Activated CD8-positive, alpha-beta T cell treated with anti-CD3 and anti-CD28 coated beads for 36 hours (primary cell): ENCODE data around the gene LCOR. TPM values are rescaled to one million over a fixed set of nuclear protein-coding genes. Genes with fewer than 3 reads are reported as not detected.

ENCODE experiments used
- ATAC-seq: fragments of 200-7000 bp; cut with Tn5 transposase; one replicate; pipeline ENCODE4 v1.10.0; 2021; ENCODE audit warnings: mild to moderate bottlenecking, moderate library complexity
- CTCF ChIA-PET: fragments of 350-600 bp; sonication (Branson Sonifier 250); formaldehyde crosslinking; loops from one replicate; lab custom pipeline; 2021; ENCODE audit warnings: antibody characterized with exemption; lab: Charles Lee
- POLR2A ChIA-PET: fragments of 350-600 bp; sonication (Branson Sonifier 250); formaldehyde crosslinking; loops from one replicate; lab custom pipeline; 2021; ENCODE audit warnings: antibody characterized with exemption; lab: Charles Lee
- DNase-seq: peaks from one replicate; pipeline ENCODE4 v3.0.0-alpha.2; 2020
- H3K27ac Mint-ChIP-seq: one replicate; pipeline ENCODE4 v1.8.0; 2021; ENCODE audit warnings: mild to moderate bottlenecking, mixed read lengths
- H3K27me3 Mint-ChIP-seq: one replicate; pipeline ENCODE4 v1.8.0; 2021; ENCODE audit warnings: mixed read lengths
- H3K36me3 Mint-ChIP-seq: one replicate; pipeline ENCODE4 v1.8.0; 2021; ENCODE audit warnings: low read depth, mixed read lengths
- H3K4me1 Mint-ChIP-seq: one replicate; pipeline ENCODE4 v1.8.0; 2021; ENCODE audit warnings: low read depth, mixed read lengths
- H3K4me3 Mint-ChIP-seq: one replicate; pipeline ENCODE4 v1.8.0; 2021; ENCODE audit warnings: mild to moderate bottlenecking, moderate library complexity, mixed read lengths
- H3K9me3 Mint-ChIP-seq: one replicate; pipeline ENCODE4 v1.8.0; 2021; ENCODE audit warnings: mixed read lengths
- CTCF ChIP-seq: fragments of 200-600 bp; IDR thresholded peaks from one replicate; pipeline ENCODE4 v1.8.0; 2022; ENCODE audit warnings: antibody characterized with exemption, mild to moderate bottlenecking
- intact Hi-C: fragments of 100-400 bp; cut with micrococcal nuclease; formaldehyde crosslinking; loops from one replicate; pipeline ENCODE4 v1.10.0; 2022
- total RNA-seq, 2 experiments: library from RNA; stranded (reverse); gene quantifications; one replicate each; pipeline ENCODE4 v1.2.3, GENCODE V29; 2021

LCOR gene
- total RNA-seq, result 10 to 100 TPM; 20.6 to 24.3 TPM

DNA sequence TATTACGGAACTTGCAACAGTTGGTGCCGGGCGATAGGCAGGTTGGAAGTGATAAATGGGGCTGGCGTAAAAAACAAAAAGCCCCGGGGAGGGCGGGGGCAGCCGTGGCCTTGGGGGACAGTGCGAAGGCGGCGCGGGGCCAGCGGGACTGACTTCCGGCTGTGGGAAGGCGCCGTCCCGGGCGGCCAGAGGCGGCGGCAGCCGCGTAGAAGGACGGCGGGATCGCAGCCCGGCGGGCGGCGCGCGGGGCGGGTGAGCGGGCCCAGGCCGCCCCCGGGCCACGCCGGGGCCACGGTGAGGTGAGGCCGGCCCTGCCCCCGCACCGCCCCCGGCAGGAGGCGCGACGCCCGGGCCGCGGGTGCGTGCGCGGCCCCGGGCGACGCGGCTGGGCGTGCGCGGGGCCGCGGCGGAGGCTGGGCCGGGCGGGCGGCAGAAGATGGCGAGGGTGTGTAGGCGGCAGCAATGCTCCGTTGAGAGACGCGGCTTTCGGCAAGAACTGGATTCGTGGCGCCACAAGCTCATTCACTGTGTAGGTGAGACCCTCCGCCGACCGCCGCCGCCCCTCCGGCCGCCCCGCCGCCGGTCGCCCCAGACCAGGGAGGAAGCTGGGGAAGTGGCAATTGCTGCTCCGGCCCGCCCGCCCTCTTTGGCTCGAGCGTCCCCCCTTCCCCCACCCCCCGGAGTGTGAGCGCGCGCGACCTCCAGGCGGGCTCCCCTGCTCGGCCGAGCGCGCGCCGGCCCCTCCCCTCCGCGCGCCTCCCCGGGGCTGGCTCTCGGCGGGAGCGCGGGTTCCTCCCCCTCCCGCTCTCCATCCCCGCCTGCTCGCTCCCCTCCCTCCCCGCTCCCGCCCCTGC lies at the start of gene LCOR:
Gene LCOR (plus strand): TSS at position 432 of the 854 bp plus-strand sequence. CDS start 116,760 bp downstream, outside the sequence.
- peak within 1 kb of the TSS; percentile 97 for H3K27ac Mint-ChIP-seq
- ChIA-PET POLR2A (interaction anchor here (1.6 kb wide), 1 partner anchor 10 kb away, joined by 5 read pairs; no protein-coding TSS in a partner anchor), CTCF (interaction anchor here (0.6 to 1.4 kb wide), 3 partner anchors 191 to 193 kb away, joined by 3 to 4 read pairs (median 4); no protein-coding TSS in a partner anchor)
- no peaks in the 10 kb centered on the region for H3K27me3 Mint-ChIP-seq
- peaks cover 49% of the 10 kb centered on the region for H3K4me1 Mint-ChIP-seq
- peaks cover 13% of the 10 kb centered on the region for H3K36me3 Mint-ChIP-seq
- H3K4me3 Mint-ChIP-seq, result peak within 1 kb of the TSS; percentile 97
- peak; percentile 74 for ATAC-seq
- TF ChIP-seq CTCF, result no peak
- intact Hi-C loops, result loop anchor here (2.0 to 10.0 kb wide), 4 partner anchors 65 to 203 kb away; no protein-coding TSS in a partner anchor
- H3K9me3 Mint-ChIP-seq, result no peaks in the 10 kb centered on the region
- peak; percentile 91 for DNase-seq

DNA sequence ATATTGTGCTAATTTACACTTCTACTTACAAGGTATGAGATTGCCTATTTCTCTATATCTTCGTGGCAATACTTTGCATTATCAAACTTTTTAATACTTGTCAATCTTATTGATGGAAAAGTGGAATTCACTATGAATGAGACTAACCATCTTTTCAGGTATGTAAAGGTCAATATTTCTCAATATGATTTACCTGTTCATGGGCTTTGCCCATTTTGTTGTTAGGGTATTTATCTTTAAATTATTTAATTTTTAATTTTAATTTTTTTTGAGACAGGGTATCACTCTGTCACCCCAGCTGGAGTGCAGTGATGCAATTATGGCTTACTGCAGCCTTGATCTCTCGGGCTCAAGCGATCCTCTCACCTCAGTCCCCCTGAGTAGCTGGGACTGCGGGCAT lies 47.8 kb upstream of the LCOR start:
- ChIA-PET POLR2A (no interaction called here), CTCF (interaction anchor here (0.8 to 1.5 kb wide), 2 partner anchors 254 to 409 kb away, joined by 4 read pairs; no protein-coding TSS in a partner anchor)
- H3K4me3 Mint-ChIP-seq, result no peak overlapping the region
- intact Hi-C loops, result no loop called here
- DNase-seq (no peak), ATAC-seq (no peak)
- no peak for TF ChIP-seq CTCF
- H3K9me3 Mint-ChIP-seq, result no peaks in the 10 kb centered on the region
- no peak overlapping the region for H3K27ac Mint-ChIP-seq
- H3K27me3 Mint-ChIP-seq, result no peaks in the 10 kb centered on the region
- H3K4me1 Mint-ChIP-seq, result no peaks in the 10 kb centered on the region
- H3K36me3 Mint-ChIP-seq, result no peaks in the 10 kb centered on the region

- H3K4me1 Mint-ChIP-seq, result no peaks in the 10 kb centered on the region
- ATAC-seq (peak; percentile 39), DNase-seq (no peak)
- H3K27ac Mint-ChIP-seq, result no peak overlapping the region
- ChIA-PET POLR2A (interaction anchor here (0.6 kb wide), 1 partner anchor 15 kb away, joined by 3 read pairs; no protein-coding TSS in a partner anchor), CTCF (interaction anchor here (0.6 to 1.7 kb wide), 3 partner anchors 9 to 236 kb away, joined by 3 to 5 read pairs (median 4); no protein-coding TSS in a partner anchor)
- intact Hi-C loops, result no loop called here
- no peak for TF ChIP-seq CTCF
- no peak overlapping the region for H3K4me3 Mint-ChIP-seq
- peaks cover 9% of the 10 kb centered on the region for H3K27me3 Mint-ChIP-seq
- H3K36me3 Mint-ChIP-seq, result no peaks in the 10 kb centered on the region
- H3K9me3 Mint-ChIP-seq, result no peaks in the 10 kb centered on the region
Measured at GRCh38 chr10:96789571-96790108, 42.5 kb upstream of the LCOR start.

GRCh38 chr10:96791902-96792301 lies 40.2 kb upstream of the LCOR start:
- Mint-ChIP-seq H3K36me3 (no peaks in the 10 kb centered on the region), H3K4me3 (no peak overlapping the region), H3K4me1 (no peaks in the 10 kb centered on the region), H3K27ac (no peak overlapping the region), H3K9me3 (no peaks in the 10 kb centered on the region), H3K27me3 (peaks cover 10% of the 10 kb centered on the region)
- no peak for ATAC-seq
- no peak for DNase-seq
- POLR2A ChIA-PET, result no interaction called here
- intact Hi-C loops, result no loop called here
- no peak for TF ChIP-seq CTCF
- CTCF ChIA-PET, result no interaction called here
